Fibroblast of lung (primary cell): ENCODE measurements around the gene RNLS. TPM values are rescaled to one million over a fixed set of nuclear protein-coding genes. Genes with fewer than 3 reads are reported as not detected.
A peak's percentile ranks its signal among the peaks of the same experiment; 100 is the strongest.

Experiments
- DNase-seq, 2 donors: peaks; one replicate each; pipeline versions ENCODE4 v3.0.0 to v3.0.0-alpha.2; 2010; ENCODE audit warnings: low read depth in 2 of 2
- H2AFZ ChIP-seq: 2 replicates; pipeline ENCODE4 v1.5.1; 2012; ENCODE audit warnings: low read length, control low read depth, inconsistent platforms
- H3K27ac ChIP-seq: 2 replicates; pipeline ENCODE4 v1.5.1; 2011; ENCODE audit warnings: low read length, control low read depth; ENCODE audit not compliant: insufficient read depth
- H3K27me3 ChIP-seq: 2 replicates; pipeline ENCODE4 v1.5.1; 2011; ENCODE audit warnings: mild to moderate bottlenecking, low read length; ENCODE audit not compliant: control insufficient read depth, insufficient read depth
- H3K36me3 ChIP-seq: 2 replicates; pipeline ENCODE4 v1.5.1; 2011; ENCODE audit warnings: low read length; ENCODE audit not compliant: control insufficient read depth, insufficient read depth
- H3K4me1 ChIP-seq: 2 replicates; pipeline ENCODE4 v1.5.1; 2011; ENCODE audit warnings: low read length; ENCODE audit not compliant: control insufficient read depth, insufficient read depth; ENCODE audit errors: extremely low read depth
- H3K4me2 ChIP-seq: 2 replicates; pipeline ENCODE4 v1.5.1; 2011; ENCODE audit warnings: low read length, control low read depth; ENCODE audit not compliant: insufficient read depth; ENCODE audit errors: extremely low read depth
- H3K4me3 ChIP-seq, 4 experiments: fragments of 200-600 bp in 1 of 4; sonication (generic) in 1 of 4; replicated peaks in 1 of 4; 2 replicates each; pipeline ENCODE4 v1.5.1; 2011 to 2016; ENCODE audit warnings: low read length in 4 of 4, low read depth in 3 of 4, mild to moderate bottlenecking in 3 of 4, control low read depth in 2 of 4, inconsistent platforms in 1 of 4, mixed read lengths in 1 of 4; ENCODE audit not compliant: insufficient read depth in 1 of 4; ENCODE audit errors: control extremely low read depth in 1 of 4
- H3K79me2 ChIP-seq: 2 replicates; pipeline ENCODE4 v1.5.1; 2012; ENCODE audit warnings: mild to moderate bottlenecking, low read length, inconsistent platforms; ENCODE audit not compliant: control insufficient read depth, insufficient read depth
- H3K9ac ChIP-seq: 2 replicates; pipeline ENCODE4 v1.5.1; 2011; ENCODE audit warnings: mild to moderate bottlenecking, low read length, control low read depth; ENCODE audit not compliant: insufficient read depth
- H3K9me3 ChIP-seq: 2 replicates; pipeline ENCODE4 v1.5.1; 2012; ENCODE audit warnings: low read depth, low read length; ENCODE audit not compliant: control insufficient read depth, insufficient read depth
- H4K20me1 ChIP-seq: 2 replicates; pipeline ENCODE4 v1.5.1; 2011; ENCODE audit warnings: low read length; ENCODE audit not compliant: control insufficient read depth, insufficient read depth; ENCODE audit errors: extremely low read depth
- CTCF ChIP-seq, 2 donors: IDR thresholded peaks in 1 of 2; conservative IDR thresholded peaks in 1 of 2; 1 replicate in 1 of 2; 2 replicates in 1 of 2; pipeline ENCODE4 v1.5.1; 2011 to 2012; ENCODE audit warnings: low read length in 2 of 2, control low read depth in 1 of 2, inconsistent platforms in 1 of 2, low read depth in 1 of 2, mild to moderate bottlenecking in 1 of 2
- EZH2 ChIP-seq: IDR thresholded peaks from 2 replicates; pipeline ENCODE4 v1.5.1; 2012; ENCODE audit warnings: low read length, control low read depth, mild to moderate bottlenecking; ENCODE audit errors: missing control alignments
- polyA minus RNA-seq: library from RNA; depleted of rRNA, polyadenylated mRNA; stranded (reverse); fragments of >200 nt; gene quantifications from 2 replicates; pipeline ENCODE4 v1.2.3, GENCODE V29; 2011; ENCODE audit warnings: low replicate concordance
- polyA plus RNA-seq, 2 donors: library from polyadenylated mRNA; depleted of rRNA in 1 of 2; stranded (reverse) in 1 of 2; unstranded in 1 of 2; fragments of >200 nt; gene quantifications; 2 replicates each; pipeline ENCODE4 v1.2.1, GENCODE V29; 2011 to 2012; ENCODE audit warnings: missing spikeins in 1 of 2
- total RNA-seq: library from RNA; depleted of rRNA; stranded (reverse); fragments of >200 nt; gene quantifications from 2 replicates; pipeline ENCODE4 v1.2.1, GENCODE V29; 2014

Gene RNLS
- 11.3 and 16.5 TPM in 2 replicates for total RNA-seq
- polyA plus RNA-seq, result 16.2 and 18.4 TPM in 2 replicates
- polyA plus RNA-seq (2012), result 11.6 TPM in 2 replicates
- polyA minus RNA-seq, result 4.2 TPM in 1 of 2 replicates, not detected in the other

- Histone ChIP-seq H3K4me3 (peak within 1 kb of the TSS; percentile 62 to 66 (median 64)), H3K27ac (peak within 1 kb of the TSS; percentile 77), H3K4me2 (peak within 1 kb of the TSS; percentile 94), H3K9ac (peak within 1 kb of the TSS; percentile 79), H3K36me3 (no peaks in the 10 kb centered on the region), H3K9me3 (no peaks in the 10 kb centered on the region), H2AFZ (peak within 1 kb of the TSS; percentile 98), H3K79me2 (no peaks in the 10 kb centered on the region), H4K20me1 (no peaks in the 10 kb centered on the region), H3K27me3 (no peaks in the 10 kb centered on the region), H3K4me1 (no peaks in the 10 kb centered on the region)
- DNase-seq, result peak; percentile 65 to 67
- peak; percentile 62 to 75 for TF ChIP-seq CTCF (conservative IDR thresholded peaks at IDR 0.05 in 1 of 2, IDR thresholded peaks at IDR 0.05 in 1 of 2; ENCODE audit: low read depth in 1 of 2, low read length in 2 of 2)
- TF ChIP-seq EZH2, result no peak
These were observed at the start of gene RNLS for GRCh38 chr10:88582806-88583583. RNLS (minus strand) TSS chr10:88583318.

GRCh38 chr10:88624840-88625239 lies 41.7 kb upstream of the RNLS start:
- H3K4me2 ChIP-seq, result no peak overlapping the region
- H3K36me3 ChIP-seq, result no peaks in the 10 kb centered on the region
- no peaks in the 10 kb centered on the region for H3K79me2 ChIP-seq
- no peaks in the 10 kb centered on the region for H3K27me3 ChIP-seq
- no peaks in the 10 kb centered on the region for H4K20me1 ChIP-seq
- no peak for DNase-seq
- no peak overlapping the region for H3K9ac ChIP-seq
- no peaks in the 10 kb centered on the region for H3K9me3 ChIP-seq
- no peak overlapping the region for H3K27ac ChIP-seq
- TF ChIP-seq EZH2 (no peak), CTCF (conservative IDR thresholded peaks at IDR 0.05 in 1 of 2, IDR thresholded peaks at IDR 0.05 in 1 of 2; ENCODE audit: low read depth in 1 of 2, low read length in 2 of 2) (no peak)
- H2AFZ ChIP-seq, result no peak overlapping the region
- no peak overlapping the region for H3K4me3 ChIP-seq
- H3K4me1 ChIP-seq, result no peaks in the 10 kb centered on the region

- H2AFZ ChIP-seq, result no peak overlapping the region
- no peaks in the 10 kb centered on the region for H4K20me1 ChIP-seq
- H3K4me2 ChIP-seq, result no peak overlapping the region
- no peaks in the 10 kb centered on the region for H3K9me3 ChIP-seq
- TF ChIP-seq CTCF (conservative IDR thresholded peaks at IDR 0.05 in 1 of 2, IDR thresholded peaks at IDR 0.05 in 1 of 2; ENCODE audit: low read depth in 1 of 2, low read length in 2 of 2), result no peak
- TF ChIP-seq EZH2, result no peak
- no peak overlapping the region for H3K9ac ChIP-seq
- no peak for DNase-seq
- H3K4me3 ChIP-seq, result no peak overlapping the region
- H3K4me1 ChIP-seq, result no peaks in the 10 kb centered on the region
- H3K27ac ChIP-seq, result no peak overlapping the region
- no peaks in the 10 kb centered on the region for H3K79me2 ChIP-seq
- no peaks in the 10 kb centered on the region for H3K36me3 ChIP-seq
- H3K27me3 ChIP-seq, result no peaks in the 10 kb centered on the region
These were observed 40.7 kb upstream of the RNLS start for GRCh38 chr10:88623835-88624234.
